ENCODE measurements around the gene EEF1G. TPM values are rescaled to one million over a fixed set of nuclear protein-coding genes. Genes with fewer than 3 reads are reported as not detected.
A peak's percentile ranks its signal among the peaks of the same experiment; 100 is the strongest.

Gene EEF1G
- total and polyA plus RNA-seq, 9 of the 15 experiments (the other 6 are each of a cell fraction or from before 2014, with no cell fraction given) = 985 to 2,349 (median 2,035) TPM

DNA sequence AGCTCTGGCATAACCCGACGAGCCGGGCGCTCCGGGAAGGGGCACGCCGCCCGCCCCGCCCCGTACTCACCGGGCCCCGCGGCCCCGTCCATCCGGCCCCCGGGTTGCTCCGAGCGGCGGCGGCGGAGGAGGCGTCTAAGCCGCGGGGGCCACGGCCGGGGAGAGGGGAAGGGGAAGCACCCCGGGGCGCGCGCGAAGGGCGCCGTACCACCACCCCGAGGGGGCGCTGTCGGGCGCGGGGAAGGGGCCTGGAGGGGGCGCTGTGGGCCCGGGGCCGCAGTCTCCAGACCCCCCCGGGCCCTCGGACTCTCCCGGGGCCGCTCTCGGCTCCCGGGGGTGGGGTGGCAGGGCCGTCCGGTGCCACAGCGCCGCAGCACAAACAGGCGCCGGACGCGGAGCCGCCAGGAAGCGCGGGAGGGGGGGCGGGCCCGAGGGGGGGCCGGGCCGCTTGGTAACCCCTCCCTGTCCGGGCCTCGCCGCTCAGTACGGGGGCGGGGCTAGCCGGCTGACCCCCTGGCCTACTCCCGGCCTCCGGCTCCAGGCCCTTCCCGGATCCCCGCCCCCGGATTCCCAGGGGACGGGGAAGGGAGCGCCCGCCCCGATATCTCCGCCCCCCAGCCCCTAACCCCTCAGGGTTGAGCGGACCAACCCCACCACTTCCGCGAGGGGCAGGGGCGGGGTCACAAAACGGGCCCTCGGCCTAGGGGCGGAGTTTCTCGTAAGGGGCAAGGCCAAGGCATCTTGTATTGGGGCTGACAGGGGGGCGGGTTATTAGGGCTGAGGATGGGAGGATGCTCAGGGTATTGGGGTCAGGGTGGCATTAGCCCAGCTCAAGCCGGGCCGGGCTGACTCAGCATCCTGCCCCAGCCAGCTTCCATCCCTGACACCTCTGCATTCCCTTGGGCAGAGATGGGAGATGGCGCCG, 38.9 kb upstream of the EEF1G start, which contains the start of the genes EML3 and ROM1 (continued):
- TF ChIP-seq YBX1 (IDR thresholded peaks at IDR 0.05) (no peak), HNRNPUL1 (IDR thresholded peaks at IDR 0.05; ENCODE audit: low read length) (no peak), RB1 (IDR thresholded peaks at IDR 0.05; ENCODE audit: low read depth) (peak; percentile 93), ZNF639 (CRISPR knock-in tag; conservative IDR thresholded peaks at IDR 0.05 in 1 of 2, IDR thresholded peaks at IDR 0.05 in 1 of 2) (peak in 1 of 2 experiments; percentile 98; a peak in 2 of 4 replicates), LEF1 (IDR thresholded peaks at IDR 0.05) (no peak), CHD4 (IDR thresholded peaks at IDR 0.05; ENCODE audit: insufficient read depth, insufficient replicate concordance, low read depth, low read length, poor library complexity, severe bottlenecking) (no peak), NR2C2 (CRISPR knock-in tag; IDR thresholded peaks at IDR 0.05) (no peak), NR2C2 (tag; IDR thresholded peaks at IDR 0.05) (peak; percentile 75), NCOA6 (IDR thresholded peaks at IDR 0.05) (peak; percentile 81), SMARCC2 (IDR thresholded peaks at IDR 0.05; ENCODE audit: low read depth) (no peak), ZNF79 (CRISPR knock-in tag; IDR thresholded peaks at IDR 0.05; ENCODE audit: low read depth) (no peak), UBTF (IDR thresholded peaks at IDR 0.05; ENCODE audit: borderline replicate concordance in 1 of 2, low read depth in 2 of 2, low read length in 2 of 2) (peak; percentile 87 to 89; a peak in 3 of 4 replicates), MAZ (CRISPR knock-in tag; conservative IDR thresholded peaks at IDR 0.05 in 1 of 2, IDR thresholded peaks at IDR 0.05 in 1 of 2) (peak; percentile 66 to 95)
- TF ChIP-seq, protein P1, sequence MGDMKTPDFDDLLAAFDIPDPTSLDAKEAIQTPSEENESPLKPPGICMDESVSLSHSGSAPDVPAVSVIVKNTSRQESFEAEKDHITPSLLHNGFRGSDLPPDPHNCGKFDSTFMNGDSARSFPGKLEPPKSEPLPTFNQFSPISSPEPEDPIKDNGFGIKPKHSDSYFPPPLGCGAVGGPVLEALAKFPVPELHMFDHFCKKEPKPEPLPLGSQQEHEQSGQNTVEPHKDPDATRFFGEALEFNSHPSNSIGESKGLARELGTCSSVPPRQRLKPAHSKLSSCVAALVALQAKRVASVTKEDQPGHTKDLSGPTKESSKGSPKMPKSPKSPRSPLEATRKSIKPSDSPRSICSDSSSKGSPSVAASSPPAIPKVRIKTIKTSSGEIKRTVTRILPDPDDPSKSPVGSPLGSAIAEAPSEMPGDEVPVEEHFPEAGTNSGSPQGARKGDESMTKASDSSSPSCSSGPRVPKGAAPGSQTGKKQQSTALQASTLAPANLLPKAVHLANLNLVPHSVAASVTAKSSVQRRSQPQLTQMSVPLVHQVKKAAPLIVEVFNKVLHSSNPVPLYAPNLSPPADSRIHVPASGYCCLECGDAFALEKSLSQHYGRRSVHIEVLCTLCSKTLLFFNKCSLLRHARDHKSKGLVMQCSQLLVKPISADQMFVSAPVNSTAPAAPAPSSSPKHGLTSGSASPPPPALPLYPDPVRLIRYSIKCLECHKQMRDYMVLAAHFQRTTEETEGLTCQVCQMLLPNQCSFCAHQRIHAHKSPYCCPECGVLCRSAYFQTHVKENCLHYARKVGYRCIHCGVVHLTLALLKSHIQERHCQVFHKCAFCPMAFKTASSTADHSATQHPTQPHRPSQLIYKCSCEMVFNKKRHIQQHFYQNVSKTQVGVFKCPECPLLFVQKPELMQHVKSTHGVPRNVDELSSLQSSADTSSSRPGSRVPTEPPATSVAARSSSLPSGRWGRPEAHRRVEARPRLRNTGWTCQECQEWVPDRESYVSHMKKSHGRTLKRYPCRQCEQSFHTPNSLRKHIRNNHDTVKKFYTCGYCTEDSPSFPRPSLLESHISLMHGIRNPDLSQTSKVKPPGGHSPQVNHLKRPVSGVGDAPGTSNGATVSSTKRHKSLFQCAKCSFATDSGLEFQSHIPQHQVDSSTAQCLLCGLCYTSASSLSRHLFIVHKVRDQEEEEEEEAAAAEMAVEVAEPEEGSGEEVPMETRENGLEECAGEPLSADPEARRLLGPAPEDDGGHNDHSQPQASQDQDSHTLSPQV (IDR thresholded peaks at IDR 0.05) = peak; percentile 87
- TF ChIP-seq, protein P2, sequence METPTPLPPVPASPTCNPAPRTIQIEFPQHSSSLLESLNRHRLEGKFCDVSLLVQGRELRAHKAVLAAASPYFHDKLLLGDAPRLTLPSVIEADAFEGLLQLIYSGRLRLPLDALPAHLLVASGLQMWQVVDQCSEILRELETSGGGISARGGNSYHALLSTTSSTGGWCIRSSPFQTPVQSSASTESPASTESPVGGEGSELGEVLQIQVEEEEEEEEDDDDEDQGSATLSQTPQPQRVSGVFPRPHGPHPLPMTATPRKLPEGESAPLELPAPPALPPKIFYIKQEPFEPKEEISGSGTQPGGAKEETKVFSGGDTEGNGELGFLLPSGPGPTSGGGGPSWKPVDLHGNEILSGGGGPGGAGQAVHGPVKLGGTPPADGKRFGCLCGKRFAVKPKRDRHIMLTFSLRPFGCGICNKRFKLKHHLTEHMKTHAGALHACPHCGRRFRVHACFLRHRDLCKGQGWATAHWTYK (CRISPR knock-in tag; IDR thresholded peaks at IDR 0.05) = peak; percentile 22; the same call in 1 of the 2 replicates

All from K562 (cell line).